GM10266 (cell line): ENCODE results near the gene IKBKE.

Experiments used
- DNase-seq: peaks from one replicate; pipeline ENCODE4 v3.0.0; 2012; ENCODE audit errors: extremely low spot score
- CTCF ChIP-seq: IDR thresholded peaks from 2 replicates; pipeline ENCODE4 v1.5.1; 2012; ENCODE audit warnings: mild to moderate bottlenecking, low read depth; ENCODE audit not compliant: control insufficient read depth, insufficient read depth; ENCODE audit errors: missing control alignments

Gene IKBKE

GRCh38 chr1:206502403-206502802 is 32.1 kb downstream of the IKBKE start:
- DNase-seq = no peak
- no peak for TF ChIP-seq CTCF

- DNase-seq = no peak
- TF ChIP-seq CTCF = no peak
These were observed 32.5 kb downstream of the IKBKE start for GRCh38 chr1:206502812-206503211.

GRCh38 chr1:206503591-206504362 is 33.5 kb downstream of the IKBKE start:
- no peak for TF ChIP-seq CTCF
- DNase-seq = peak; percentile 87

- DNase-seq = no peak
- no peak for TF ChIP-seq CTCF
These were observed 34.1 kb downstream of the IKBKE start for GRCh38 chr1:206504363-206504713.

- TF ChIP-seq CTCF = peak; percentile 47
- DNase-seq = peak; percentile 37
These were observed 35.6 kb downstream of the IKBKE start for GRCh38 chr1:206505702-206506355.

- peak; percentile 53 for DNase-seq
- no peak for TF ChIP-seq CTCF
These were observed 36.4 kb downstream of the IKBKE start for GRCh38 chr1:206506405-206507283.
